AG09309 (cell line): Measurements from ENCODE around the gene ETFBKMT.

ENCODE experiments used
- DNase-seq: peaks from one replicate; pipeline ENCODE4 v3.0.0-alpha.2; 2010; ENCODE audit warnings: low read depth
- H3K4me3 ChIP-seq: 2 replicates; pipeline ENCODE4 v1.5.1; 2011; ENCODE audit warnings: mild to moderate bottlenecking, low read depth, low read length, moderate library complexity; ENCODE audit not compliant: control insufficient read depth
- TF ChIP-seq, protein P1 (sequence below): IDR thresholded peaks from 2 replicates; pipeline ENCODE4 v1.5.1; 2011; ENCODE audit warnings: mild to moderate bottlenecking, low read depth, low read length, inconsistent platforms; ENCODE audit not compliant: insufficient read depth, control insufficient read depth; ENCODE audit errors: missing control alignments

The ETFBKMT gene, protein sequence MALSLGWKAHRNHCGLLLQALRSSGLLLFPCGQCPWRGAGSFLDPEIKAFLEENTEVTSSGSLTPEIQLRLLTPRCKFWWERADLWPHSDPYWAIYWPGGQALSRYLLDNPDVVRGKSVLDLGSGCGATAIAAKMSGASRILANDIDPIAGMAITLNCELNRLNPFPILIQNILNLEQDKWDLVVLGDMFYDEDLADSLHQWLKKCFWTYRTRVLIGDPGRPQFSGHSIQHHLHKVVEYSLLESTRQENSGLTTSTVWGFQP

DNA sequence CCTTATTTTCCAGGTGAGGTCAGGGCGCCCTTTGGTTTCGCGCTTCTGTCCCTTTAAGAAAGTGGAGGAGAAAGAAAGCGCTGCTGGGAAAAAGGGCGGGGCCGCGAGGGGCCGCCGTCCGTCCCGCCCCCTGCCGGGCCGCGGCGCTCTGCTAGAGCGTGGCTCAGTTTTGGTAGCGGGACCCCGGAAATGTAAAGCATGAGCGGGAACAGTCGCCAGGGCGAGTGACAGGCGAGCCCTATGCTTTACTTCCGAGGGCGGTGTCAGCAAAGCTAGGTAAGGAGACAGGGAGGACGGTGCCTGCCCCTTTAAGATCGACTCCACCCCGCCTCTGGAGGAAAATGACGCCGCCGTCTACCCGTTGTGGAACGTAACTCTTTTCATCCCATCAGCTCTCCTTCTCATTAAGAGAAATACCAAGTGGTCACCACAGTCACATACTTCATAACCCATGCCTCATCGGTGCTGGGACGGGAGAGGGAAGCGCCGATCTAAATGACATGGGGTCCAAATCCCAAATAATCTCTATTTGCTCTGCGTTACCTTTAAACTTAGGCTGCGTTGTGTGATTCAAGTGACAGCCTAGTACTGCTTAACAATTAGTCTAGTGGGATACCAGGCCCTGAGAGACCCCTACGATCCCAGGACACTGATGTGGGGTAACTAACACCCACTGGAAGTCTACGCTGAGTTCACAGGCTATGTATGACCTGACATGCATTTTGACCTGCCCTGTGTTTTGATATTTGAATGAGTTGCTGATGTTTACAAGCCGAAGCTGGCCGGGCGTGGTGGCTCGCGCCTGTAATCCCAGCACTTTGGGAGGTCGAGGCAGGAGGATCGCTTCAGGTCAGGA lies at the start of gene ETFBKMT:
Gene ETFBKMT, plus strand, starts transcription at position 602 of the 856 bp plus-strand sequence. CDS start 2,266 bp downstream, outside the sequence.
- TF ChIP-seq, protein P1, sequence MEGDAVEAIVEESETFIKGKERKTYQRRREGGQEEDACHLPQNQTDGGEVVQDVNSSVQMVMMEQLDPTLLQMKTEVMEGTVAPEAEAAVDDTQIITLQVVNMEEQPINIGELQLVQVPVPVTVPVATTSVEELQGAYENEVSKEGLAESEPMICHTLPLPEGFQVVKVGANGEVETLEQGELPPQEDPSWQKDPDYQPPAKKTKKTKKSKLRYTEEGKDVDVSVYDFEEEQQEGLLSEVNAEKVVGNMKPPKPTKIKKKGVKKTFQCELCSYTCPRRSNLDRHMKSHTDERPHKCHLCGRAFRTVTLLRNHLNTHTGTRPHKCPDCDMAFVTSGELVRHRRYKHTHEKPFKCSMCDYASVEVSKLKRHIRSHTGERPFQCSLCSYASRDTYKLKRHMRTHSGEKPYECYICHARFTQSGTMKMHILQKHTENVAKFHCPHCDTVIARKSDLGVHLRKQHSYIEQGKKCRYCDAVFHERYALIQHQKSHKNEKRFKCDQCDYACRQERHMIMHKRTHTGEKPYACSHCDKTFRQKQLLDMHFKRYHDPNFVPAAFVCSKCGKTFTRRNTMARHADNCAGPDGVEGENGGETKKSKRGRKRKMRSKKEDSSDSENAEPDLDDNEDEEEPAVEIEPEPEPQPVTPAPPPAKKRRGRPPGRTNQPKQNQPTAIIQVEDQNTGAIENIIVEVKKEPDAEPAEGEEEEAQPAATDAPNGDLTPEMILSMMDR, result no peak
- peak; percentile 35 for DNase-seq

DNA sequence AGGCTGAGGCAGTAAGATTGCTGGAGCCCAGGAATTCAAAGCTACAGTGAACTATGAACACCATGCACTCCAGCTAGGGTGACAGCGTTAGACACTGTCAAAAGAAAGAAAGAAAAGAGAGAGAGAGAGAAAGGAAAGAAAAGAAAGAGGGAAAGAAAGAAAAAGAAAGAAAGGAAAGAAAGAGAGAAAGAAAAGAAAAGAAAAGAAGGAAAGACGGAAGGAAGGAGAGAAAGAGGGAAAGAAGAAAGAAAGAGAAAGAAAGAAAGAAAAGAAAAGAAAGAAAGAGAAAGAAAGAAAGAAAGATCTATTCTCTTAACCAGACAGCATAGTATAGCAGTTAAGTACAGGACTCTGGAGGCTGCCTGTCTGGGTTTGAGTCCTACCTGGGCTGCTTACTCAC lies 46.7 kb upstream of the ETFBKMT start:
- no peak overlapping the region for H3K4me3 ChIP-seq
- no peak for DNase-seq
- TF ChIP-seq, protein P1, result no peak

More for the DNA sequence above, at the start of gene ETFBKMT:
- peak within 1 kb of the TSS; percentile 69 for H3K4me3 ChIP-seq

DNA sequence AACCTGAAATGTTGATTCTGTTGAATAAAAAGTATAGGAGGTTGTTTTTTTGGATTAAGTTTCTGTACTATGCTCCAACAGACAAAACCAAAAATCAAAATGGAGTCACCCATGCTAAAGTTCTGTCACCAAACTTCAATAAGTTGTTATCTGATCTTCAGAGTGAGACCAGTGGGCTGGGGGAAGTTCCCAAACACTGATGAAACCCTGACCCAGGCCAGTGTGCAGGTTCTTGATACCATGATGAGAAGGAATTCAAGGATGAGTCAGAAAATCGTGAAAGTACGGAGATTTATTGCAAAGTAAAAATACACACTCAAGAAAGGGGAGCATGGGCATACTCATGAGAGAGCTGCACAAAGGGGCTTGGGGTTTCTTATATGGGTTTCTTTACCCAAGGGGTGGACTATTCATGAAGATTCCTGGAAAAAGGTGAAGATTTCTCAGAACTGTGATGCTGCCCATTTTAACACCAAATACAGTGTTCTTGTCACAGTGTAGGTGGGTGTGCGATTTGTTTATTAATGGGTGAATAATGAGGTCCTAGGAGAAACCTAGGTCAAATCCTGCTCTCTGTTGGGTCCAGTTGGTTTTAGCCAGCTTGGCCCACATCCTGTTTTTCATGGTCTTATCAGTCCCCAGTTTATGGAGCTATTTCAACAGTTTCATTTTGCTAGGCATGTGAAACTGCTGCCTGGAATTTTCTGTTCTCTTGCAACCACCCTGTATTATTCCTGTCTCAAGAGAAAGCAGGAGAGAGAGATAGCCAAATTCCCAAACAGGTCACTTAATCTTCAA lies 41.1 kb upstream of the ETFBKMT start:
- TF ChIP-seq, protein P1, result no peak
- no peak overlapping the region for H3K4me3 ChIP-seq
- peak; percentile 32 for DNase-seq

DNA sequence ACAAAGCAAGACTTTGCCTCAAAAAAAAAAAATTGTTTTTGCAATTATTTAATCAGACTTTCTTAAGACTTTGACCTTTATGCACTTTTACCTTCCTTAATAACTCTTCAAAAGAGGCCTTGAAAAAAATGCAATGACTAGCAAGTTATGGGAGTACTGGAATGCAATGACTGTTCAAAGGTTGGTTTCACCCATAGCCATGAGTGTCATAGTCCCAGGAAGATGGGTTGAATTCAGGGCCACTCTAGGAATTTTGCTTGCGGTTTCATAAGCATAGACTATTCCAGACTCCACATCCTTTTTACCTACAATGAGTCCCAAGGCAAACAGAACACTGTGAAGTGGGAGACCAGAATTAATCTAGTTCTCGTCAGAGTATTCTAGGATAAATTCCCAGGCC lies 39.2 kb upstream of the ETFBKMT start:
- TF ChIP-seq, protein P1, result no peak
- no peak for DNase-seq

DNA sequence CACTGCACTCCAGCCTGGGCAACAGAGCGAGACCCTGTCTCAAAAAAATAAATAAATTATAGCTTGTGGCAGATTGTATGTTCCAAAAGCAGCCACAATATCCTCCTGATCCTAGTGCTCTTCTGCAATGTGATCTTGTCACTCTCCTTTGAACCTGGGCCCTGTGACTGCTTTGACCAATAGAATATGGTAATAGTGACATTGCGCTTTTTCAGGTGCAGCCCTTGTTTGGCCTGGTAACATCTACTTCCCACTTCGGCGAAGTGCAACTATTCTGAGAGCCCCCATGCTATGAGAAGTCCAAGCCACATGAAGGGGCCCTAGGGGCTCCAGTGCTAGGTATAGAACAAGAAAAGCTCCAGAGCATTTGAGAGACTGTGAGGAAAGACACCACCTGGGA lies 37.5 kb upstream of the ETFBKMT start:
- no peak overlapping the region for H3K4me3 ChIP-seq
- TF ChIP-seq, protein P1, result no peak
- no peak for DNase-seq

More for the DNA sequence above, 39.2 kb upstream of the ETFBKMT start:
- no peak overlapping the region for H3K4me3 ChIP-seq
